GM13976 (cell line): Measurements from ENCODE around the gene SIAH1.

ENCODE experiments used
- DNase-seq: peaks from one replicate; pipeline ENCODE4 v3.0.0; 2012; ENCODE audit warnings: low spot score
- in situ Hi-C: fragments of 300-500 bp; cut with MboI; formaldehyde crosslinking; loops from one replicate; pipeline ENCODE4 v1.12.0; 2022; ENCODE audit warnings: low sequenced_read_pairs, mixed read lengths, inconsistent platforms; ENCODE audit not compliant: unreplicated experiment
- TF ChIP-seq, protein P1 (sequence below): IDR thresholded peaks from 2 replicates; pipeline ENCODE4 v1.5.1; 2012; ENCODE audit warnings: borderline replicate concordance, mild to moderate bottlenecking; ENCODE audit not compliant: insufficient read depth; ENCODE audit errors: extremely low read depth, missing control alignments, control extremely low read depth

The SIAH1 gene

DNA sequence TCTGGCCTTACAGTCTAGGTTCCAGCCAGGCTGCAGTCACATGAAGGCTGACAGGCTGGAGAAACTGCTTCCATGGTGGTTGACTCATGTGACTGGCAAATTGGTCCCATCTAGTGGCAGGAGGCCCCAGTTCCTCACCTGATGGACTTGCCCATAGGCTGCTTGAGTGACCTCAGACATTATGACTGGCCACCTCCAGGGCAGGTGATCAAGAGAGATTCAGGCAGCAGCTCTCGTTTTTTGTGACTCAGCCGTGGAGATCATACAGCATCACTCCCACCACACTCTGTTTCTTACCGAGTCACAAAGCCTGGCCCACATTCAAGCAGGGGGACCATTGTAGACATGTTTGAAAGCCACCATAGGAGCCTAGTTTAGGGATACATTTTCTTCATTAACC is 34.5 kb downstream of the SIAH1 start:
- in situ Hi-C loops = loop anchor here (10.0 to 25.0 kb wide), 2 partner anchors 112 to 174 kb away; no protein-coding TSS in a partner anchor
- DNase-seq = no peak
- TF ChIP-seq, protein P1, sequence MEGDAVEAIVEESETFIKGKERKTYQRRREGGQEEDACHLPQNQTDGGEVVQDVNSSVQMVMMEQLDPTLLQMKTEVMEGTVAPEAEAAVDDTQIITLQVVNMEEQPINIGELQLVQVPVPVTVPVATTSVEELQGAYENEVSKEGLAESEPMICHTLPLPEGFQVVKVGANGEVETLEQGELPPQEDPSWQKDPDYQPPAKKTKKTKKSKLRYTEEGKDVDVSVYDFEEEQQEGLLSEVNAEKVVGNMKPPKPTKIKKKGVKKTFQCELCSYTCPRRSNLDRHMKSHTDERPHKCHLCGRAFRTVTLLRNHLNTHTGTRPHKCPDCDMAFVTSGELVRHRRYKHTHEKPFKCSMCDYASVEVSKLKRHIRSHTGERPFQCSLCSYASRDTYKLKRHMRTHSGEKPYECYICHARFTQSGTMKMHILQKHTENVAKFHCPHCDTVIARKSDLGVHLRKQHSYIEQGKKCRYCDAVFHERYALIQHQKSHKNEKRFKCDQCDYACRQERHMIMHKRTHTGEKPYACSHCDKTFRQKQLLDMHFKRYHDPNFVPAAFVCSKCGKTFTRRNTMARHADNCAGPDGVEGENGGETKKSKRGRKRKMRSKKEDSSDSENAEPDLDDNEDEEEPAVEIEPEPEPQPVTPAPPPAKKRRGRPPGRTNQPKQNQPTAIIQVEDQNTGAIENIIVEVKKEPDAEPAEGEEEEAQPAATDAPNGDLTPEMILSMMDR = no peak

DNA sequence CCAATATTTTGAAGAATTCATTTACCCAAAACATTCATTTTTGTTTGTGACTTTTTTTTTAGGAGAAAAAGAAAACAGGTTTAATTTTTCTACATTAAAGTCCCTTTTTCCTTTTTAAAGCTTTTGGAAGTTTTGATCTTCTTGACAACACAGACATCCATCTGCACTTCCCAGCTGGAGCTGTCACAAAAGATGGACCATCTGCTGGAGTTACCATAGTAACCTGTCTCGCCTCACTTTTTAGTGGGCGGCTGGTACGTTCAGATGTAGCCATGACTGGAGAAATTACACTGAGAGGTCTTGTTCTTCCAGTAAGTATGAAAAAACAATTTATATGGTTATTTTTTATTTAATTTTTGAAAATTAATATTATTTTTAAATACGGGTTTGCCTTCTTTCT is 37.2 kb downstream of the SIAH1 start:
- TF ChIP-seq, protein P1 = no peak
- in situ Hi-C loops = no loop called here
- no peak for DNase-seq

DNA sequence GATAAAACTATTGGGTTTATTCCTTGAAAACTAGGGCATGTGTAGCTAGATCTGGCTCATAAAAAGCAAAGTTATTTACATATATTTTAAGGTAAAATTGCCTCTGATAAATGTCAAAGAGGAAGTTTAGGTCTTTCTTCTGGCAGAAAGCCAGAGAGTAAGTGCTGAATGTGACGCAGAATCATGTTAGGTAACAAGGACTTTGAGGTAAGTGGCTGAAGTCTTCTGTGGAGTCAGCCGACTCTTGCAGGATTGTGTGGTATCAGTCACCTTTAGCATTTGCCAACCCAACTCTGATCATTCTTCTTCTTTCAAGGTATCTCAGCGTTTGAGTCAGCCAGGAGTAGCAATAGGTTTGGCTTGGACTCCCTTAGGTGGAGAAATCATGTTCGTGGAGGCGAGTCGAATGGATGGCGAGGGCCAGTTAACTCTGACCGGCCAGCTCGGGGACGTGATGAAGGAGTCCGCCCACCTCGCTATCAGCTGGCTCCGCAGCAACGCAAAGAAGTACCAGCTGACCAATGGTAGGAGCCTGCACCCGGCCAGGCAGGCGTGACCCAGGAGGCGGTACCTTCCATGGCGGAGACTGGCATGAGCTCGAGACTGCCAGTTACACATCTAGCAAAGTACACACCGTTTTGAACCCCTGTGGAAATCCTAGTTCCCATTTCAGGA is 37.9 kb downstream of the SIAH1 start:
- DNase-seq = no peak
- TF ChIP-seq, protein P1 = no peak
- in situ Hi-C loops = no loop called here

DNA sequence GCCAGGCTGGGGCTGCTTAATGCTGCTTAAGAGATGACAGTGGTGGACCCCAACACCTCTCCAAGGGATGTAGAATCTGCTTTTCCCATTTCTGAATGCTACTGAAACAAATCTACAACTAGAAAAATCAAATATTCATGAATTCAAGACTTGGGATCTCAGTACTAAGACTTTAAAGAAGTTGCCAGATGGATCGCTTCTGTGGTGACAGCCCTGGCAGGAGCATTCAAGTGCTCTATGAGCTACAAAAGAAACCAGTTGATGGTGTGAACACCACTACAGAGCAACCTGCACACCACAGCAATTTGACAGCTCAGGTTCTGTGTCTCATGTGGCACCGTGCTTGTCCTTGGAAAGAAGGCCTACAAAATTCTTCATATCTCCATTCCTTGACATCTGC is 42.6 kb downstream of the SIAH1 start:
- TF ChIP-seq, protein P1 = no peak
- no peak for DNase-seq
- in situ Hi-C loops = no loop called here

DNA sequence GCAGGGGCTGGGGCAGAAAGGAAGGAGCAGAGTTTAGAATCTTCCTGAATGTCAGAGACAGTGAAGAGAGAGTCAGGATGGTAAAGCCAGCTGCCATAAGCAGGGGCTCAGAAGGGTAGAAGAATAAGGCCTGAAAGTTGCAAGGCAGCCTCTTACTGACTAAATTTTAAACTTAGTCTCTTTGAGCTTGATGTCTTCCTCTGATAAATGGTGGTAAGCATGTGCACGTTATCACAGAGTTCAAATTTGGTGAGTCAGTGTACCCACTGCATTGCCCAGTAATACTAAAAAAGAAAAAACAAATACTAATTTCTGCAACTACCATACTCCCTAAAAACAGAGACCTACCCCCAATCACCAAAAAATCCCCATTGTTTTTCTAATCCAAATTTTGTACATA is 45.2 kb downstream of the SIAH1 start:
- TF ChIP-seq, protein P1 = no peak
- no peak for DNase-seq
- in situ Hi-C loops = no loop called here

DNA sequence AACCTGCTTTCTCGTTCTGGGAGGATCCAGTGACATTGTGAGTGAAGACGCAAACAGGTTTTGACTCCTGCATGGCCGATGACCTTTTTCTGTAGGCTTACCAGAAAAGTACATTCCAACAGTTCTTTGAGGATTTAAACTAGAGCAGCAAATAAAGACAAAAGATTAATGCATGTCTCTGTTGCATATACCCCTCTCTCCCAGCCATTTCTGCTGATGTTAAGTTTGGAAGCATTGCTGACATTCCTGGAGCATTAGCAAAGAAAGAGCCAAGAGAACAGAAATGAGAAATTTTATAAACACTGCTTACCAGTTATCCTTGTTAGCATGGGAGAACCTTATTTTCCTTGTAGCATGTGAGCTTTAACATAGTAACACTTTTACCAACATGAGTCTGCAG is 49.3 kb downstream of the SIAH1 start:
- in situ Hi-C loops = no loop called here
- DNase-seq = no peak
- TF ChIP-seq, protein P1 = no peak

DNA sequence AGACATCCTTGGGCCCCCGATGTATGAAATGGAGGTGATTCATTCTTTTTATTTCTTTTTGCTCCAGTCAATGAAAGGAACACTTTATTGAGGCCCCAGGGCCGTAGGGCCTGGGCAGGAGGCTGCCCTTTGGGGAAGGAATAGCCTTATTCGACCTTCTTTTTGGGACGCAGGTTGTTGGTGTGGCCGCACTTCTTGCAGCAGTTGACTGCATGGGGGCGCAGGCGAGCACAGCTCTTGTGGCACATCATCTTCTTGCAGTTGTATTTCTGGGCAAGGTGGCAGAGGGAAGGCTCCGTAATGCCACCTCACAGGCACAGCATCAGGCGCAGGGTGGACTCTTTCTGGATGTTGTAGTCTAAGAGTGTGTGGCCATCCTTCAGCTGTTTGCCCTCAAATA is 50.9 kb downstream of the SIAH1 start:
- no peak for DNase-seq
- TF ChIP-seq, protein P1 = no peak
- in situ Hi-C loops = no loop called here
